IMR-90 (cell line): ENCODE measurements around the gene ALK. TPM values are rescaled to one million over a fixed set of nuclear protein-coding genes. Genes with fewer than 3 reads are reported as not detected.

Experiments used
- ATAC-seq: fragments of 200-7000 bp; cut with Tn5 transposase; 2 replicates; pipeline ENCODE4 v1.9.1; 2020; ENCODE audit warnings: low read depth, mild to moderate bottlenecking, moderate library complexity
- BruUV-seq: library from RNA; stranded (reverse); fragments of 400-500 nt; replicated peaks from 2 replicates; lab custom pipeline; 2021; lab: Mats Ljungman, UMichigan
- CTCF ChIA-PET: fragments of 300-600 bp; formaldehyde crosslinking; extraction: SDS; loops from one replicate; lab custom pipeline; 2021; ENCODE audit warnings: antibody characterized with exemption; lab: Yijun Ruan, JAX
- POLR2A ChIA-PET: fragments of 300-600 bp; sonication (Branson Sonifier 250); formaldehyde crosslinking; loops from one replicate; lab custom pipeline; 2022; ENCODE audit warnings: antibody characterized with exemption; ENCODE audit not compliant: unreplicated experiment; lab: Charles Lee
- DNase-seq: peaks from one replicate; pipeline ENCODE4 v3.0.0; 2013
- H2AFZ ChIP-seq: replicated peaks from 2 replicates; pipeline ENCODE3; 2013; ENCODE audit warnings: low read length, mild to moderate bottlenecking; ENCODE audit not compliant: poor library complexity
- H2AK5ac ChIP-seq: 2 replicates; pipeline ENCODE4 v1.6.1; 2013; ENCODE audit warnings: low read depth, low read length, inconsistent platforms
- H2AK9ac ChIP-seq: replicated peaks from 2 replicates; pipeline ENCODE3; 2013; ENCODE audit warnings: mild to moderate bottlenecking, low read depth, low read length, moderate library complexity; ENCODE audit not compliant: poor library complexity
- H2BK120ac ChIP-seq: 2 replicates; pipeline ENCODE4 v1.6.1; 2013; ENCODE audit warnings: low read depth, low read length, inconsistent platforms
- H2BK15ac ChIP-seq: 3 replicates; pipeline ENCODE4 v1.6.1; 2013; ENCODE audit warnings: low read depth, low read length, inconsistent platforms
- H2BK20ac ChIP-seq: 2 replicates; pipeline ENCODE4 v1.6.1; 2013; ENCODE audit warnings: low read depth, mild to moderate bottlenecking, inconsistent platforms, low read length, moderate library complexity
- H2BK5ac ChIP-seq: 2 replicates; pipeline ENCODE4 v1.6.1; 2013; ENCODE audit warnings: mild to moderate bottlenecking, low read depth, low read length, inconsistent platforms; ENCODE audit not compliant: poor library complexity, severe bottlenecking
- H3K14ac ChIP-seq: replicated peaks from 2 replicates; pipeline ENCODE4 v1.6.1; 2013; ENCODE audit warnings: low read depth, low read length, inconsistent platforms
- H3K18ac ChIP-seq: 2 replicates; pipeline ENCODE4 v1.6.1; 2013; ENCODE audit warnings: low read depth, low read length, control low read depth
- H3K23ac ChIP-seq: 2 replicates; pipeline ENCODE4 v1.6.1; 2013; ENCODE audit warnings: low read depth, low read length, inconsistent platforms
- H3K27ac ChIP-seq: 2 replicates; pipeline ENCODE4 v1.5.1; 2013; ENCODE audit warnings: mild to moderate bottlenecking, control low read depth, low read length; ENCODE audit not compliant: insufficient read depth
- H3K27me3 ChIP-seq: 2 replicates; pipeline ENCODE4 v1.6.1; 2013; ENCODE audit warnings: low read length; ENCODE audit not compliant: control insufficient read depth, insufficient read depth
- H3K36me3 ChIP-seq: 2 replicates; pipeline ENCODE4 v1.6.1; 2013; ENCODE audit warnings: low read length, mixed read lengths; ENCODE audit not compliant: control insufficient read depth, insufficient read depth
- H3K4ac ChIP-seq: 2 replicates; pipeline ENCODE4 v1.6.1; 2013; ENCODE audit warnings: low read depth, low read length, inconsistent platforms
- H3K4me1 ChIP-seq: 2 replicates; pipeline ENCODE4 v1.6.1; 2013; ENCODE audit warnings: low read length, mixed read lengths; ENCODE audit not compliant: control insufficient read depth, insufficient read depth
- H3K4me2 ChIP-seq: 2 replicates; pipeline ENCODE4 v1.6.1; 2013; ENCODE audit warnings: low read depth, mild to moderate bottlenecking, control low read depth, low read length, moderate library complexity
- H3K4me3 ChIP-seq: 2 replicates; pipeline ENCODE4 v1.5.1; 2013; ENCODE audit warnings: low read depth, mild to moderate bottlenecking, control low read depth, low read length, moderate library complexity; ENCODE audit not compliant: insufficient read depth
- H3K56ac ChIP-seq: 2 replicates; pipeline ENCODE4 v1.6.1; 2013; ENCODE audit warnings: low read length, inconsistent platforms; ENCODE audit not compliant: insufficient read depth; ENCODE audit errors: extremely low read depth
- H3K79me1 ChIP-seq, 2 experiments: 2 replicates each; pipeline ENCODE4 v1.6.1; 2013; ENCODE audit warnings: low read length in 2 of 2, inconsistent platforms in 1 of 2, low read depth in 1 of 2
- H3K9ac ChIP-seq: 2 replicates; pipeline ENCODE4 v1.6.1; 2013; ENCODE audit warnings: low read depth, low read length, control low read depth
- H3K9me1 ChIP-seq: 2 replicates; pipeline ENCODE4 v1.6.1; 2013; ENCODE audit warnings: low read length, inconsistent platforms; ENCODE audit not compliant: insufficient read depth
- H3K9me3 ChIP-seq: 2 replicates; pipeline ENCODE4 v1.6.1; 2013; ENCODE audit warnings: low read length; ENCODE audit not compliant: control insufficient read depth, insufficient read depth
- H4K20me1 ChIP-seq: 2 replicates; pipeline ENCODE4 v1.6.1; 2013; ENCODE audit warnings: low read length, inconsistent platforms; ENCODE audit not compliant: insufficient read depth
- H4K5ac ChIP-seq: 2 replicates; pipeline ENCODE4 v1.6.1; 2013; ENCODE audit warnings: mild to moderate bottlenecking, low read depth, low read length, control low read depth
- H4K8ac ChIP-seq, 2 experiments: 2 replicates each; pipeline ENCODE4 v1.6.1; 2013; ENCODE audit warnings: low read depth in 2 of 2, low read length in 2 of 2, control low read depth in 1 of 2, inconsistent platforms in 1 of 2
- H4K91ac ChIP-seq: 2 replicates; pipeline ENCODE4 v1.6.1; 2013; ENCODE audit warnings: low read depth, low read length, inconsistent platforms; ENCODE audit not compliant: insufficient read depth
- BHLHE40 ChIP-seq: fragments of 150-350 bp; IDR thresholded peaks from 2 replicates; pipeline ENCODE4 v1.6.1; 2016; ENCODE audit warnings: mild to moderate bottlenecking, low read depth, low read length
- CEBPB ChIP-seq: IDR thresholded peaks from 2 replicates; pipeline ENCODE4 v1.6.1; 2012; ENCODE audit warnings: low read depth, low read length, improper control_type of control experiment
- CHD1 ChIP-seq: IDR thresholded peaks from 2 replicates; pipeline ENCODE4 v1.6.1; 2012; ENCODE audit warnings: low read depth, low read length, improper control_type of control experiment
- CTCF ChIP-seq: conservative IDR thresholded peaks from 2 replicates; pipeline ENCODE4 v1.5.1; 2012; ENCODE audit warnings: mild to moderate bottlenecking, low read depth, low read length, improper control_type of control experiment
- ELK1 ChIP-seq: fragments of 150-350 bp; IDR thresholded peaks from 2 replicates; pipeline ENCODE4 v1.6.1; 2016; ENCODE audit warnings: low read depth, mild to moderate bottlenecking, low read length, moderate library complexity, borderline replicate concordance
- FOS ChIP-seq: fragments of 150-350 bp; IDR thresholded peaks from 2 replicates; pipeline ENCODE4 v1.6.1; 2016; ENCODE audit warnings: low read depth, low read length
- MAZ ChIP-seq: IDR thresholded peaks from 2 replicates; pipeline ENCODE4 v1.6.1; 2012; ENCODE audit warnings: low read depth, mild to moderate bottlenecking, low read length, improper control_type of control experiment, moderate library complexity, borderline replicate concordance
- MXI1 ChIP-seq: IDR thresholded peaks from 2 replicates; pipeline ENCODE4 v1.6.1; 2012; ENCODE audit warnings: low read depth, mild to moderate bottlenecking, low read length, moderate library complexity, borderline replicate concordance
- NFE2L2 ChIP-seq: fragments of 150-350 bp; IDR thresholded peaks from 2 replicates; pipeline ENCODE4 v1.6.1; 2016; ENCODE audit warnings: low read depth, mild to moderate bottlenecking, low read length
- POLR2A ChIP-seq: IDR thresholded peaks from 2 replicates; pipeline ENCODE4 v1.6.1; 2012; ENCODE audit warnings: mild to moderate bottlenecking, low read depth, low read length
- RAD21 ChIP-seq: IDR thresholded peaks from 2 replicates; pipeline ENCODE4 v1.6.1; 2012; ENCODE audit warnings: low read length, improper control_type of control experiment
- RFX5 ChIP-seq: IDR thresholded peaks from 2 replicates; pipeline ENCODE4 v1.8.0; 2012; ENCODE audit warnings: low read depth, mild to moderate bottlenecking, low read length, moderate library complexity
- SMC3 ChIP-seq: fragments of 150-350 bp; IDR thresholded peaks from 2 replicates; pipeline ENCODE4 v1.6.1; 2016; ENCODE audit warnings: low read depth, mild to moderate bottlenecking, antibody characterized with exemption, low read length, moderate library complexity
- WGBS, 2 experiments: methylation state at CpG; one replicate each; pipeline versions ENCODE4 v1.1.5 to v1.1.7; 2013; ENCODE audit warnings: missing lambda C conversion rate in 2 of 2; ENCODE audit not compliant: insufficient read length in 1 of 2; ENCODE audit errors: extremely low coverage in 2 of 2; 5-methylcytosine and 5-hydroxymethylcytosine counted together
- dilution Hi-C: fragments of 300-500 bp; cut with HindIII; formaldehyde crosslinking; loops from one replicate; pipeline ENCODE4 v1.14.3; 2018; ENCODE audit warnings: low sequenced_read_pairs; ENCODE audit not compliant: unreplicated experiment
- in situ Hi-C: fragments of 300-500 bp; cut with MboI; formaldehyde crosslinking; loops from 3 replicates; pipeline ENCODE4 v1.14.3; 2019; ENCODE audit warnings: low sequenced_read_pairs, inconsistent platforms, mixed read lengths
- intact Hi-C: fragments of 100-400 bp; cut with micrococcal nuclease; formaldehyde crosslinking; loops from 2 replicates; pipeline ENCODE4 v1.10.0; 2022
- polyA plus RNA-seq, 3 experiments: library from polyadenylated mRNA; depleted of rRNA; stranded (reverse); fragments of >200 nt; gene quantifications; 2 replicates each; pipeline ENCODE4 v1.2.3, GENCODE V29; 2012; ENCODE audit warnings: low replicate concordance in 1 of 3
- total RNA-seq: library from RNA; depleted of rRNA; stranded (reverse); fragments of >200 nt; gene quantifications from 2 replicates; pipeline ENCODE4 v1.2.3, GENCODE V29; 2012

The ALK gene
- total and polyA plus RNA-seq, 2 of the 4 experiments (the other 2 are of a cell fraction), result not detected

GRCh38 chr2:29310650-29311348 is 610.6 kb downstream of the ALK start:
- POLR2A ChIA-PET, result no interaction called here
- Histone ChIP-seq H3K9ac (no peak overlapping the region), H3K36me3 (no peaks in the 10 kb centered on the region), H2AK5ac (no peak overlapping the region), H3K4me2 (no peak overlapping the region), H2AFZ (no peak overlapping the region), H2BK120ac (no peak overlapping the region), H3K23ac (no peak overlapping the region), H4K5ac (no peak overlapping the region), H3K4me3 (no peak overlapping the region), H4K91ac (no peak overlapping the region), H2BK15ac (no peak overlapping the region), H3K4me1 (no peaks in the 10 kb centered on the region), H3K4ac (no peak overlapping the region), H3K79me1 (no peaks in the 10 kb centered on the region), H3K18ac (no peak overlapping the region), H3K9me3 (no peaks in the 10 kb centered on the region), H3K27me3 (peaks cover 24% of the 10 kb centered on the region), H3K56ac (no peak overlapping the region), H2AK9ac (no peak overlapping the region), H3K9me1 (no peaks in the 10 kb centered on the region; the same call in 1 of the 2 replicates), H2BK20ac (no peak overlapping the region), H3K27ac (no peak overlapping the region), H2BK5ac (no peak overlapping the region), H3K14ac (no peak overlapping the region), H4K20me1 (no peaks in the 10 kb centered on the region), H4K8ac (no peak overlapping the region)
- WGBS, 2 experiments, result 47% methylated on average over 3 of the region's 10 CpGs; no CpG with 5 or more reads in 1 of the 2 experiments
- CTCF ChIA-PET, result no interaction called here
- dilution Hi-C loops (no loop called here), intact Hi-C loops (no loop called here), in situ Hi-C loops (loop anchor here (25.0 kb wide), 1 partner anchor 527 kb away; no protein-coding TSS in a partner anchor)
- DNase-seq (no peak), ATAC-seq (no peak)
- no TSS peak for BruUV-seq
- TF ChIP-seq MXI1, result no peak
- TF ChIP-seq BHLHE40, result no peak
- no peak for TF ChIP-seq RAD21
- TF ChIP-seq FOS, result no peak
- no peak for TF ChIP-seq POLR2A
- TF ChIP-seq RFX5, result no peak
- no peak for TF ChIP-seq CEBPB
- no peak for TF ChIP-seq CTCF
- no peak for TF ChIP-seq NFE2L2
- no peak for TF ChIP-seq ELK1
- TF ChIP-seq CHD1, result no peak
- no peak for TF ChIP-seq MAZ
- no peak for TF ChIP-seq SMC3
